ENCODE data around the gene EIF2B4. TPM values are rescaled to one million over a fixed set of nuclear protein-coding genes. Genes with fewer than 3 reads are reported as not detected.
A peak's percentile ranks its signal among the peaks of the same experiment; 100 is the strongest.

Gene EIF2B4
- total RNA-seq, 2 donors from 2014 or later = 27.1 to 36.3 TPM

GRCh38 chr2:27407798-27408491, 37.8 kb upstream of the EIF2B4 start:
- peak overlapping the region in 1 of 2 donors; percentile 99 for H3K4me3 ChIP-seq
- H3K27me3 ChIP-seq = no peaks in the 10 kb centered on the region
- H3K4me1 ChIP-seq = peaks cover 0 to 24% of the 10 kb centered on the region in 2 donors
- no peaks in the 10 kb centered on the region for H3K36me3 ChIP-seq
- DNase-seq (ENCODE audit: low spot score) = no peak
- H3K27ac ChIP-seq = no peak overlapping the region
- TF ChIP-seq CTCF (IDR thresholded peaks at IDR 0.05) = peak; percentile 15 to 62
- no peaks in the 10 kb centered on the region for H3K9me3 ChIP-seq

DNA sequence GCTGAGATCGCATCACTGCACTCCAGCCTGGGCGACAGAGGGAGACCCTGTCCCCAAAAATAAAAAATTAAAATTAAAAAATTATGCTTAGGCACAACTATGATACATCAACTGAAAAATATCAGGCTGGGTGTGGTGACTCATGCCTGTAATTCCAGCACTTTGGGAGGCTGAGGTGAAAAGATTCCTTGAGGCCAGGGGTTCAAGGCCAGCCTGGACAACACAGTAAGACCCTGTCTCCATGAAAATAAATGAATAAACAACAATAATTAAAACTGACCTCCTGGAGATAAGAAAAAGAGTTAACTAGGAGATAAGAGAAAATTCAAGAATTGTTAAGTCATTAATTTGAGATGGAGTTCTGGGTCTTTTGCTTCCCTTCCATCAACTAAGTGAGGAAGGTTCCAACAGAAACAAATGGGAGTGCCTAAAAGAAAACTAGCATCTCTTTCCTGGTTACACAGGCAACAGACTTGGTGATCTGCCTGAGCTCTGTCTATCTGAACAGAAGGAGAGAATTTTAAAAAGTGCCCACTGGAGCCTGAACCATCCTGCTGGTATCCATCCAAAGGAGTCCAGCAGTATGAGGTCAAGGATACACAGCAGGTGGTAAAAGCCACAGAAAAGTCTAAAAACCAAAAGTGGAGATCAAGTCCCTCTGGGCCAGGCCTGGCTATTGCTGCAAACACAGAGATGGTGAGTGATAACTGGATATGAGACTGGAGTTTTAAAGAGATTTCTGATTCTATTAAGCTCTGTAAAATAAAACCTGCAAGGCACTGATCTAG, 30.4 kb upstream of the EIF2B4 start:
- Histone ChIP-seq H3K4me3 (no peak overlapping the region), H3K36me3 (no peaks in the 10 kb centered on the region), H3K27ac (no peak overlapping the region), H3K4me1 (no peaks in the 10 kb centered on the region), H3K27me3 (no peaks in the 10 kb centered on the region), H3K9me3 (no peaks in the 10 kb centered on the region)
- no peak for DNase-seq (ENCODE audit: low spot score)
- TF ChIP-seq CTCF (IDR thresholded peaks at IDR 0.05) = no peak

DNA sequence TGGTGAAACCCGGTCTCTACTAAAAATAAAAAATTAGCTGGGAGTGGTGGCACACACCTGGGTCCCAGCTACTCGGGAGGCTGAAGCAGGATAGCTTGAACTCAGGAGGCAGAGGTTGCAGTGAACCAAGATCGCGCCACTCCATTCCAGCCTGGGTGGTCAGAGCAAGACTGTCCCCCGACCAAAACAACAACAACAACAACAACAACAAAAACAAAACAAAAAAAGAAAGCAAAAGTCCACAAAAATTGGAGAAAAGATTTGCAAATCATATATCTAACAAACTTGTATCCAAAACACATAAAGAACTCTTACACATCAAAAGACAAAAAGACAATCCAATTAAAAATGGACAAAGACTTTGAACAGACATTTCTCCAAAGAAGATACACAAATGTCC, 28.8 kb upstream of the EIF2B4 start:
- H3K9me3 ChIP-seq = no peaks in the 10 kb centered on the region
- no peaks in the 10 kb centered on the region for H3K36me3 ChIP-seq
- DNase-seq (ENCODE audit: low spot score) = no peak
- TF ChIP-seq CTCF (IDR thresholded peaks at IDR 0.05) = no peak
- no peaks in the 10 kb centered on the region for H3K27me3 ChIP-seq
- H3K4me3 ChIP-seq = no peak overlapping the region
- no peak overlapping the region for H3K27ac ChIP-seq
- H3K4me1 ChIP-seq = no peaks in the 10 kb centered on the region

DNA sequence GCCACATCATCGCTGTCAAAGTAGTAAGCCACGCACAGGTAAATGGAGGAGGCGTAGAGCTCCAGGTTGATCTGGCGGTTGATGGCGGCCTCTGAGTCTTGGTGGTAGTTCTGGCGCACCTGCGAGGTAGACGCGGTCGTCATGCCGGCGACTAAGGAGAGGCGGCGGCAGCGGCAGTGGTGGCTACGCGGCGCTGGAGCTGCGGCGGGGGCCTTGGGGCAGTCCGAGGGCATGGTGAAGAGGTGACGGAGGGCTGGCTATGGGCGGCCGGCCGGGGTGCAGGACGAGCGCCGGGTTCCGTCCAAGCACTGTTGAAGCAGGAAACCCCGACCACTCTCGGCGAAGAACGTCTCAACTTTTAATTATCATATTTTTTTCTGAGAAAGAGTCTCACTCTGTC, 23.1 kb upstream of the EIF2B4 start:
- TF ChIP-seq CTCF (IDR thresholded peaks at IDR 0.05) = no peak
- H3K27me3 ChIP-seq = no peaks in the 10 kb centered on the region
- DNase-seq (ENCODE audit: low spot score) = no peak
- no peaks in the 10 kb centered on the region for H3K4me1 ChIP-seq
- no peak overlapping the region for H3K27ac ChIP-seq
- no peaks in the 10 kb centered on the region for H3K36me3 ChIP-seq
- no peak overlapping the region for H3K4me3 ChIP-seq
- no peaks in the 10 kb centered on the region for H3K9me3 ChIP-seq

GRCh38 chr2:27390822-27391679, 20.9 kb upstream of the EIF2B4 start:
- Histone ChIP-seq H3K4me1 (no peaks in the 10 kb centered on the region), H3K27ac (no peak overlapping the region), H3K27me3 (no peaks in the 10 kb centered on the region), H3K9me3 (no peaks in the 10 kb centered on the region), H3K4me3 (no peak overlapping the region), H3K36me3 (no peaks in the 10 kb centered on the region)
- DNase-seq (ENCODE audit: low spot score) = no peak
- TF ChIP-seq CTCF (IDR thresholded peaks at IDR 0.05) = no peak
